Spleen (tissue), 7 donors: Measurements from ENCODE around the gene POLD3.

Experiments used
- POLR2A ChIP-seq, 3 donors: fragments of 450-650 bp; IDR thresholded peaks; one replicate each; pipeline ENCODE4 v1.5.1; 2017; ENCODE audit warnings: antibody characterized with exemption in 3 of 3, mild to moderate bottlenecking in 1 of 3
- POLR2AphosphoS5 ChIP-seq, 3 donors: sonication (generic); formaldehyde crosslinking; IDR thresholded peaks; one replicate each; pipeline ENCODE4 v1.5.1; 2017; ENCODE audit warnings: antibody characterized with exemption in 3 of 3
- TF ChIP-seq, protein P1 (sequence below), 11 experiments: fragments of 200-600 bp in 7 of 11; fragments of 450-650 bp in 4 of 11; sonication (generic) in 4 of 11; IDR thresholded peaks in 8 of 11; conservative IDR thresholded peaks in 3 of 11; 1 replicate in 7 of 11; 2 replicates in 4 of 11; pipeline versions ENCODE4 v1.4.0 to v1.8.0; 2016 to 2021; ENCODE audit warnings: antibody characterized with exemption in 11 of 11, inconsistent platforms in 4 of 11, mild to moderate bottlenecking in 1 of 11
- donor health status: DM: no; HTN: no; CAD: no; lungs with moderate emphysema.
- donor health status: DM: no; HTN: no; CAD: no.
- donor health status: DM: no; HTN: no; CAD: no.

DNA sequence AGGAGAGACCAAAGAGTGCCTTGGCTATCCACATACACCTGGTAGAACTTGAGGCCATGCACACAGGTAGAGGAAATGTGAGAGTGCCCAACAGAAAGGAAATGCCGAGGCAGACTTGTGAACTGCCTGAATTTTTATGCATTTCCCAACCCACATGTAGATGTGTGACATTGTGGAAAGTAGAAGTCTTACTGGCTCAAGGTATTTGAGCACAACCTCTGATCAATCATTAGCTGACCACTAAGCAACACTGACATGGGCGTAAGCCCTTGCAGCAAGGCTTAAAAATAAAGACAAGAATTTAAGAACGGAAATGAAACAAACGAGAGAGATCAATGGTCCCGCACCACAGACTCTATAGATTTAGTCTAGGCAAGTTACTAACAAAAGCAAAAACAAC, 62.6 kb downstream of the POLD3 start:
- TF ChIP-seq, protein P1, sequence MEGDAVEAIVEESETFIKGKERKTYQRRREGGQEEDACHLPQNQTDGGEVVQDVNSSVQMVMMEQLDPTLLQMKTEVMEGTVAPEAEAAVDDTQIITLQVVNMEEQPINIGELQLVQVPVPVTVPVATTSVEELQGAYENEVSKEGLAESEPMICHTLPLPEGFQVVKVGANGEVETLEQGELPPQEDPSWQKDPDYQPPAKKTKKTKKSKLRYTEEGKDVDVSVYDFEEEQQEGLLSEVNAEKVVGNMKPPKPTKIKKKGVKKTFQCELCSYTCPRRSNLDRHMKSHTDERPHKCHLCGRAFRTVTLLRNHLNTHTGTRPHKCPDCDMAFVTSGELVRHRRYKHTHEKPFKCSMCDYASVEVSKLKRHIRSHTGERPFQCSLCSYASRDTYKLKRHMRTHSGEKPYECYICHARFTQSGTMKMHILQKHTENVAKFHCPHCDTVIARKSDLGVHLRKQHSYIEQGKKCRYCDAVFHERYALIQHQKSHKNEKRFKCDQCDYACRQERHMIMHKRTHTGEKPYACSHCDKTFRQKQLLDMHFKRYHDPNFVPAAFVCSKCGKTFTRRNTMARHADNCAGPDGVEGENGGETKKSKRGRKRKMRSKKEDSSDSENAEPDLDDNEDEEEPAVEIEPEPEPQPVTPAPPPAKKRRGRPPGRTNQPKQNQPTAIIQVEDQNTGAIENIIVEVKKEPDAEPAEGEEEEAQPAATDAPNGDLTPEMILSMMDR (IDR thresholded peaks at IDR 0.05 in 8 of 11, conservative IDR thresholded peaks at IDR 0.05 in 3 of 11), result no peak
- TF ChIP-seq POLR2AphosphoS5 (IDR thresholded peaks at IDR 0.05) (no peak), POLR2A (IDR thresholded peaks at IDR 0.05) (no peak)
